ENCODE results near the gene SLC25A45. TPM values are rescaled to one million over a fixed set of nuclear protein-coding genes. Genes with fewer than 3 reads are reported as not detected.

SLC25A45 gene
- total RNA-seq, 1 experiment from 2014 or later = 8.5 TPM

DNA sequence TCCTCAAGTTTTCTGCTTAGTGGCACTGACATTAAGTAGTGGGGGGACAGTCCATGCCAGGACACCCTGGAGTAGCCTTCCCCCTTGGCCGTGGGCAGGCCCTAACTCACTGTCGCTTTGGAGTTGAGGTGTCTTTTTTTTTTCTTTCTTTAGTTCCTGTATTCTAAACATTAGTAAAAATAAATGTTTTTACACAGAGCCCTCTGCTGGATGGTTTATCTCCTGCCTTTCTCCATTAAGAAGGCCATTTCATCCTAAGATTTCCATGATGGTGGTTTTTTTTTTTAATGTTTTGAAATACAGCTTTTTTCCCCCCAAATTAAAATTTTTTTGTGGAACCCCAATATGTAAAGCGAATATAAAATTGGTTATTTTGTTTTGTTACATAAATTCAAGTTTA is 29.7 kb downstream of the SLC25A45 start:
- POLR2A ChIA-PET = no interaction called here
- intact Hi-C loops (cut with micrococcal nuclease; ENCODE audit: unreplicated experiment) = no loop called here
- Mint-ChIP-seq H3K36me3 (ENCODE audit: insufficient read depth, unreplicated experiment) (peaks cover 60% of the 10 kb centered on the region), H3K4me1 (ENCODE audit: low read depth, unreplicated experiment) (peaks cover 31% of the 10 kb centered on the region), H3K9me3 (ENCODE audit: unreplicated experiment) (no peaks in the 10 kb centered on the region), H3K27me3 (ENCODE audit: insufficient read depth, unreplicated experiment) (no peaks in the 10 kb centered on the region), H3K27ac (ENCODE audit: unreplicated experiment) (peak overlapping the region; percentile 18), H3K4me3 (ENCODE audit: unreplicated experiment) (no peak overlapping the region)
- no peaks in the 10 kb centered on the region for H3K9me3 ChIP-seq
- BruUV-seq (replicated peaks) = no TSS peak
- DNase-seq = no peak
- CTCF ChIA-PET = interaction anchor here (0.6 to 1.6 kb wide), 8 partner anchors 14 to 136 kb away, joined by 3 to 8 read pairs (median 5); partner anchors contain the start of genes CDC42EP2 and DPF2
- peaks cover 3% of the 10 kb centered on the region for H3K36me3 ChIP-seq (ENCODE audit: control insufficient read depth, insufficient read depth, low read length)
- TF ChIP-seq, protein P1, sequence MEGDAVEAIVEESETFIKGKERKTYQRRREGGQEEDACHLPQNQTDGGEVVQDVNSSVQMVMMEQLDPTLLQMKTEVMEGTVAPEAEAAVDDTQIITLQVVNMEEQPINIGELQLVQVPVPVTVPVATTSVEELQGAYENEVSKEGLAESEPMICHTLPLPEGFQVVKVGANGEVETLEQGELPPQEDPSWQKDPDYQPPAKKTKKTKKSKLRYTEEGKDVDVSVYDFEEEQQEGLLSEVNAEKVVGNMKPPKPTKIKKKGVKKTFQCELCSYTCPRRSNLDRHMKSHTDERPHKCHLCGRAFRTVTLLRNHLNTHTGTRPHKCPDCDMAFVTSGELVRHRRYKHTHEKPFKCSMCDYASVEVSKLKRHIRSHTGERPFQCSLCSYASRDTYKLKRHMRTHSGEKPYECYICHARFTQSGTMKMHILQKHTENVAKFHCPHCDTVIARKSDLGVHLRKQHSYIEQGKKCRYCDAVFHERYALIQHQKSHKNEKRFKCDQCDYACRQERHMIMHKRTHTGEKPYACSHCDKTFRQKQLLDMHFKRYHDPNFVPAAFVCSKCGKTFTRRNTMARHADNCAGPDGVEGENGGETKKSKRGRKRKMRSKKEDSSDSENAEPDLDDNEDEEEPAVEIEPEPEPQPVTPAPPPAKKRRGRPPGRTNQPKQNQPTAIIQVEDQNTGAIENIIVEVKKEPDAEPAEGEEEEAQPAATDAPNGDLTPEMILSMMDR (IDR thresholded peaks at IDR 0.05; ENCODE audit: insufficient read depth in 1 of 2, low read depth in 1 of 2, low read length in 1 of 2, severe bottlenecking in 1 of 2, unreplicated experiment in 1 of 2) = peak; percentile 32 to 44
- no peak overlapping the region for H3K4me3 ChIP-seq (ENCODE audit: low read depth, low read length)
- H3K27me3 ChIP-seq (replicated peaks; ENCODE audit: control insufficient read depth, insufficient read depth, low read length) = no peaks in the 10 kb centered on the region
- peaks cover 20% of the 10 kb centered on the region for H3K4me1 ChIP-seq

DNA sequence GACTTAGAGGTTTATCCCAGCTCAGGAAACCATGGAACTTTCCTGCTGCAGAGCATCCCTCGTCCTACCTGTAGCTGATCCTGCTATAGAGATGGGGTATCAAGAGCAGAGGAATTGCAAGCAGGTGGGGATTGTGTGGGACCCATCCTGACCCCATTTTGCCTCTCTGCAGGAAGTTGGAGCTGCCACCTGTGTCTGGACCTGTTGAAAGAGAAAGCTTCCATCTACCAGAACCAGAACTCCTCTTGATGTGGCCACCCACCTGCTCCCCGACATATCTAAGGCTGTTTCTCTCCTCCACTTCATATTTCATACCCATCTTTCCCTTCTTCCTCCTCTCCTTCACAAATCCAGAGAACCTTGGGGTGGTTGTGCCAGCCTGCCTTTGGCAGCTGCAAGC is 30.9 kb downstream of the SLC25A45 start:
- Histone ChIP-seq H3K27me3 (replicated peaks; ENCODE audit: control insufficient read depth, insufficient read depth, low read length) (no peaks in the 10 kb centered on the region), H3K4me3 (ENCODE audit: low read depth, low read length) (no peak overlapping the region), H3K4me1 (peaks cover 8% of the 10 kb centered on the region), H3K9me3 (no peaks in the 10 kb centered on the region), H3K36me3 (ENCODE audit: control insufficient read depth, insufficient read depth, low read length) (peaks cover 3% of the 10 kb centered on the region)
- H3K27ac Mint-ChIP-seq (ENCODE audit: unreplicated experiment) = no peak overlapping the region
- H3K36me3 Mint-ChIP-seq (ENCODE audit: insufficient read depth, unreplicated experiment) = peaks cover 63% of the 10 kb centered on the region
- POLR2A ChIA-PET = interaction anchor here (0.8 kb wide), 1 partner anchor 18 kb away, joined by 6 read pairs; the partner anchor contains the start of gene DPF2
- H3K9me3 Mint-ChIP-seq (ENCODE audit: unreplicated experiment) = no peaks in the 10 kb centered on the region
- DNase-seq = no peak
- no peaks in the 10 kb centered on the region for H3K27me3 Mint-ChIP-seq (ENCODE audit: insufficient read depth, unreplicated experiment)
- no peak overlapping the region for H3K4me3 Mint-ChIP-seq (ENCODE audit: unreplicated experiment)
- H3K4me1 Mint-ChIP-seq (ENCODE audit: low read depth, unreplicated experiment) = peaks cover 20% of the 10 kb centered on the region
- intact Hi-C loops (cut with micrococcal nuclease; ENCODE audit: unreplicated experiment) = no loop called here
- TF ChIP-seq, protein P1 (IDR thresholded peaks at IDR 0.05; ENCODE audit: insufficient read depth in 1 of 2, low read depth in 1 of 2, low read length in 1 of 2, severe bottlenecking in 1 of 2, unreplicated experiment in 1 of 2) = no peak
- CTCF ChIA-PET = interaction anchor here (0.5 to 1.4 kb wide), 3 partner anchors 17 to 241 kb away, joined by 3 to 7 read pairs (median 4); partner anchors contain the start of gene DPF2
- no TSS peak for BruUV-seq (replicated peaks)

DNA sequence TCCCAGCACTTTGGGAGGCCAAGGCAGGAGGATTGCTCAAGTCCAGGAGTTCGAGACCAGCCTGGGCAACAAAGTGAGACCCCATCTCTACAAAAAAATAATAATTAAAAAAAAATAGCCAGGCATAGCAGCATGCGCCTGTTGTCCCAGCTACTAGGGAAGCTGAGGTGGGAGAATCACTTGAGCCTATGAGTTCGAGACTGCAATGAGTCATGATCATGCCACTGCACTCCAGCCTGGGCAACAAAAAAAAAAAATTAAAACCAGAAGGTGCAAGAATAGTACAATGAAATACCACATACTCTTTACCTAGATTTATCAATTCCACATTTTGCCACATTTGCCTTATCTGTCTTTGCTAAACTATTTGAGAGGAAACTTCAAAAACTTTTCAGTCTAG is 40.6 kb downstream of the SLC25A45 start:
- H3K4me1 Mint-ChIP-seq (ENCODE audit: low read depth, unreplicated experiment) = peaks cover 5% of the 10 kb centered on the region
- BruUV-seq (replicated peaks) = no TSS peak
- H3K36me3 Mint-ChIP-seq (ENCODE audit: insufficient read depth, unreplicated experiment) = peaks cover 74% of the 10 kb centered on the region
- no peak for DNase-seq
- H3K27me3 ChIP-seq (replicated peaks; ENCODE audit: control insufficient read depth, insufficient read depth, low read length) = no peaks in the 10 kb centered on the region
- ChIA-PET POLR2A (no interaction called here), CTCF (no interaction called here)
- H3K9me3 Mint-ChIP-seq (ENCODE audit: unreplicated experiment) = no peaks in the 10 kb centered on the region
- H3K4me3 Mint-ChIP-seq (ENCODE audit: unreplicated experiment) = no peak overlapping the region
- no peak overlapping the region for H3K27ac Mint-ChIP-seq (ENCODE audit: unreplicated experiment)
- no peak overlapping the region for H3K4me3 ChIP-seq (ENCODE audit: low read depth, low read length)
- TF ChIP-seq, protein P1 (IDR thresholded peaks at IDR 0.05; ENCODE audit: insufficient read depth in 1 of 2, low read depth in 1 of 2, low read length in 1 of 2, severe bottlenecking in 1 of 2, unreplicated experiment in 1 of 2) = no peak
- peaks cover 10% of the 10 kb centered on the region for H3K36me3 ChIP-seq (ENCODE audit: control insufficient read depth, insufficient read depth, low read length)
- H3K9me3 ChIP-seq = no peaks in the 10 kb centered on the region
- intact Hi-C loops (cut with micrococcal nuclease; ENCODE audit: unreplicated experiment) = no loop called here
- no peaks in the 10 kb centered on the region for H3K27me3 Mint-ChIP-seq (ENCODE audit: insufficient read depth, unreplicated experiment)
- H3K4me1 ChIP-seq = no peaks in the 10 kb centered on the region
